Activated naive CD4-positive, alpha-beta T cell treated with anti-CD3 and anti-CD28 coated beads, Interleukin-2, amount 50 U/mL, for 16 hours (primary cell): Measurements from ENCODE around the gene UST.
A peak's percentile ranks its signal among the peaks of the same experiment; 100 is the strongest.
"Not testable (repeated sequence)": the region's sequence is repeated elsewhere in the genome, so short reads cannot be mapped to it uniquely, and the experiment has no call there.

Experiments used
- DNase-seq: peaks from one replicate; pipeline ENCODE4 v3.0.0-alpha.2; 2020

Gene UST

GRCh38 chr6:148956163-148956562, 209.3 kb downstream of the UST start:
- not testable (repeated sequence) for DNase-seq

- no peak for DNase-seq
These were observed 210.9 kb downstream of the UST start for GRCh38 chr6:148957752-148958151.

GRCh38 chr6:148959008-148959407, 212.2 kb downstream of the UST start:
- DNase-seq = no peak

GRCh38 chr6:148959501-148959900, 212.7 kb downstream of the UST start:
- no peak for DNase-seq

- DNase-seq = no peak
These were observed 216.2 kb downstream of the UST start for GRCh38 chr6:148962854-148963515.

GRCh38 chr6:148963738-148964137, 216.9 kb downstream of the UST start:
- no peak for DNase-seq

GRCh38 chr6:148964467-148964866, 217.6 kb downstream of the UST start:
- no peak for DNase-seq

GRCh38 chr6:148965287-148965686, 218.5 kb downstream of the UST start:
- DNase-seq = no peak

- DNase-seq = no peak
These were observed 220.2 kb downstream of the UST start for GRCh38 chr6:148967011-148967520.

GRCh38 chr6:148967541-148967956, 220.7 kb downstream of the UST start:
- DNase-seq = no peak

GRCh38 chr6:148968771-148969602, 222.2 kb downstream of the UST start:
- no peak for DNase-seq

- no peak for DNase-seq
These were observed 222.8 kb downstream of the UST start for GRCh38 chr6:148969603-148970061.

GRCh38 chr6:148971031-148971927, 224.4 kb downstream of the UST start:
- no peak for DNase-seq

- DNase-seq = peak; percentile 49
These were observed 225.7 kb downstream of the UST start for GRCh38 chr6:148972481-148972880.

GRCh38 chr6:148973538-148974208, 226.8 kb downstream of the UST start:
- DNase-seq = no peak

- DNase-seq = no peak
These were observed 227.5 kb downstream of the UST start for GRCh38 chr6:148974351-148974750.

- DNase-seq = not testable (repeated sequence)
These were observed 231.5 kb downstream of the UST start for GRCh38 chr6:148978298-148978697.

- no peak for DNase-seq
These were observed 232.4 kb downstream of the UST start for GRCh38 chr6:148979014-148979901.

- DNase-seq = no peak
These were observed 233.4 kb downstream of the UST start for GRCh38 chr6:148980234-148980633.

- DNase-seq = no peak
These were observed 234.7 kb downstream of the UST start for GRCh38 chr6:148981515-148981914.

- no peak for DNase-seq
These were observed 236.4 kb downstream of the UST start for GRCh38 chr6:148983101-148983761.
